Measurements from ENCODE around the gene DLD. TPM values are rescaled to one million over a fixed set of nuclear protein-coding genes. Genes with fewer than 3 reads are reported as not detected.
A peak's percentile ranks its signal among the peaks of the same experiment; 100 is the strongest.

Gene DLD
- total RNA-seq, 1 donor from 2014 or later, result 19.2 TPM

DNA sequence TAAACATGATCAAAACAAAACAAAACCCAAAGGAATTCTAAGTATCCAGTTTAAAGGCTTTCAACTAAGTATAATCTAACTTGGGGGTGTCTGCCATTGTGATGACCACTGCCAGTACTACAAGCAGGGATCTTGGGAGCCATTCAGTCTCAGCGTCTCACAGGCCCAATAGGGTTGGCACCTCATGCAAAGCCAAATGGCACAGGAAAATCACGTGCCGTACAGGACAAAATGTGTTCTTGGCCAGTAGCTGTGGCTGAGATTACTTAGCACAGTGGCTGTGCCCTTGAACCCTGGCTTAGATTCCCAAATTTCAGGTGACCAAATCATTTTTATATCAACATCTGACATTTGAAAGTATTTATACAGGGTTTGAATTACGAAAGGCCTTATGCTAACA lies 50.0 kb downstream of the DLD start:
- Histone ChIP-seq H3K36me3 (peaks cover 0 to 49% of the 10 kb centered on the region in 2 donors), H3K27me3 (no peaks in the 10 kb centered on the region), H3K9me3 (no peaks in the 10 kb centered on the region), H3K4me3 (no peak overlapping the region), H3K27ac (peak overlapping the region; percentile 57 to 88), H3K4me1 (peaks cover 13 to 24% of the 10 kb centered on the region in 2 donors)
- TF ChIP-seq, protein P1, sequence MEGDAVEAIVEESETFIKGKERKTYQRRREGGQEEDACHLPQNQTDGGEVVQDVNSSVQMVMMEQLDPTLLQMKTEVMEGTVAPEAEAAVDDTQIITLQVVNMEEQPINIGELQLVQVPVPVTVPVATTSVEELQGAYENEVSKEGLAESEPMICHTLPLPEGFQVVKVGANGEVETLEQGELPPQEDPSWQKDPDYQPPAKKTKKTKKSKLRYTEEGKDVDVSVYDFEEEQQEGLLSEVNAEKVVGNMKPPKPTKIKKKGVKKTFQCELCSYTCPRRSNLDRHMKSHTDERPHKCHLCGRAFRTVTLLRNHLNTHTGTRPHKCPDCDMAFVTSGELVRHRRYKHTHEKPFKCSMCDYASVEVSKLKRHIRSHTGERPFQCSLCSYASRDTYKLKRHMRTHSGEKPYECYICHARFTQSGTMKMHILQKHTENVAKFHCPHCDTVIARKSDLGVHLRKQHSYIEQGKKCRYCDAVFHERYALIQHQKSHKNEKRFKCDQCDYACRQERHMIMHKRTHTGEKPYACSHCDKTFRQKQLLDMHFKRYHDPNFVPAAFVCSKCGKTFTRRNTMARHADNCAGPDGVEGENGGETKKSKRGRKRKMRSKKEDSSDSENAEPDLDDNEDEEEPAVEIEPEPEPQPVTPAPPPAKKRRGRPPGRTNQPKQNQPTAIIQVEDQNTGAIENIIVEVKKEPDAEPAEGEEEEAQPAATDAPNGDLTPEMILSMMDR (IDR thresholded peaks at IDR 0.05), result no peak
- DNase-seq (ENCODE audit: low spot score in 2 of 2), result no peak
- intact Hi-C loops (cut with DNase I), result loop anchor here (10.0 kb wide), 2 partner anchors 154 to 346 kb away; no protein-coding TSS in a partner anchor

DNA sequence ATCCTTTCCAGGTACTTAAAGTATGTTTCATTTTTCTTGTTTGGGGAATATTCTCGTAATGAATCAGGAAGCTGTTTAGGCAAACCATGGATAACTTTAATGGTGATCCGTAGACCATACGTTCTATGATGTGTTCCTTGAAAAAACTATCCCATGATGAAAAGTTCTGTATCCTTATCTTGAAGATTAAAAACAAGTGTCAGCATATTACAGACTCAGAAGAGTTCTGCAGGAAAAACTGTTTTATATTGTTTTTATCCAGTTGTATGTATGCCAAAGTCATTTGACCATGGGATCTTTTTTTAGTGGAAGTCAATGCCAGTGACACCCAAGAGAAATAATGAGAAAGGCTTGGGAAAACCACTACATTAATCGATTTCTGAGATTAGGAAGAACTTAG lies 52.0 kb downstream of the DLD start:
- TF ChIP-seq, protein P1 (IDR thresholded peaks at IDR 0.05), result no peak
- intact Hi-C loops (cut with DNase I), result loop anchor here (10.0 kb wide), 2 partner anchors 152 to 348 kb away; no protein-coding TSS in a partner anchor

DNA sequence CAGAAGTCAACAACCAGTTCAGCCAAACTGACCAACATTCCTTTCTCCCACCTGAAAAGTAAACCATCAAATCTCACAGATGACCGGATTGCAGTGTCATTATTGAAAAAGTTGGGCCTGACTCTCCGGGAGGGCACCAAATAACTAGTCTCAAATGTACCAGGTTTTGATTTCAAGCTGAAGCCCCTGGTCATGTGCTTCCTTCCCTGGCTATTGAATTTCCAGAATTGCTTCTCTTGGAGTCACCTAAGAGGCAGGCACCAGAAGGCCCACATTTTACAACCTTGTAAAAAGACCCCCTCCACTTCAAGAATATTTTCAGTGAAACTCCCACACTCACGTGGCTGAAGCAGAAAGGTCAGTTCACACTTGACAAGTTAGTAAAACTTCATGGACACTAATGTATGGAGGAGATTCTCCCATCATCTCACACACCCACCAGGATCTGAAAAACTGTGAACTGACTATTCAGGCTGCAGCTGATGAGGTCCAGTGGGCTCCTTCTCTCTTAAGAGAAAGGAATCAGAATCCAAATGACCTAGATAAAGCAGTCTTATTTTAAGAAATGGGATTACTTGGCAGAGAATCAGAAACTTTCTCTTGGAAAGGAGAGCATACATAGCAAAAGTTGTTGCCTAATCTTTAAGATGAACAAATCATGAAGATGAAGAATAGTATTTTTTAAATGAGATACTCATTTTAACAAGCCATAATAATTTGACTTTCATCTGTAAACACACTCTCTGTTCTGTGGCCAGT lies 53.6 kb downstream of the DLD start:
- intact Hi-C loops (cut with DNase I), result loop anchor here (10.0 kb wide), 2 partner anchors 150 to 350 kb away; no protein-coding TSS in a partner anchor
- H3K4me1 ChIP-seq, result peaks cover 13 to 33% of the 10 kb centered on the region in 2 donors
- no peak overlapping the region for H3K27ac ChIP-seq

More for the DNA sequence above, 52.0 kb downstream of the DLD start:
- H3K36me3 ChIP-seq, result peaks cover 0 to 40% of the 10 kb centered on the region in 2 donors
- DNase-seq (ENCODE audit: low spot score in 2 of 2), result no peak
- peaks cover 13 to 34% of the 10 kb centered on the region in 2 donors for H3K4me1 ChIP-seq
- H3K27me3 ChIP-seq, result no peaks in the 10 kb centered on the region
- H3K9me3 ChIP-seq, result no peaks in the 10 kb centered on the region
- no peak overlapping the region for H3K4me3 ChIP-seq
- H3K27ac ChIP-seq, result no peak overlapping the region

DNA sequence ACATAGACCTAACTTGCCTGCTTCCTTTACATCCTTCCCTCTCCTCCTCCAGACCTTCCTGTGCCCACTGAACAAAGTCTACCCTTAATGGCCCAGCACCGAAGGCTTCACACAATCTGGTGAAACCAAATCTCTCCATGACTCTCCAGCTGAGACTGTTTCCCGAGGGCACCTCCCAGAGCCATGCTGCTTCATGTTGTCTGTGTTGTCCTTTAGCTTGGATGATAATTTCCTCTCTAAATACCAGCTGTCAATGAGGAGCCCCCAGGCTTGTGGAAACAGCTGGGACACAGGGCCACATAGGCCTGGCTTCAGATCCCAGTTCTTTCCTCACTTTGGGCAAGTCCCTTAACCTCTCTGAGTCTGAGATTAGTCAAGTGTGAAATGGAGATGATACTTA lies 54.3 kb downstream of the DLD start:
- no peak for DNase-seq (ENCODE audit: low spot score in 2 of 2)
- no peak overlapping the region for H3K4me3 ChIP-seq
- intact Hi-C loops (cut with DNase I), result loop anchor here (10.0 kb wide), 2 partner anchors 149 to 351 kb away; no protein-coding TSS in a partner anchor
- no peaks in the 10 kb centered on the region for H3K9me3 ChIP-seq
- H3K27me3 ChIP-seq, result no peaks in the 10 kb centered on the region
- TF ChIP-seq, protein P1 (IDR thresholded peaks at IDR 0.05), result no peak
- peaks cover 8 to 34% of the 10 kb centered on the region in 2 donors for H3K4me1 ChIP-seq
- H3K27ac ChIP-seq, result peak overlapping the region in 1 of 2 donors; percentile 12
- peaks cover 0 to 42% of the 10 kb centered on the region in 2 donors for H3K36me3 ChIP-seq

More for the DNA sequence above, 53.6 kb downstream of the DLD start:
- Histone ChIP-seq H3K9me3 (no peaks in the 10 kb centered on the region), H3K27me3 (no peaks in the 10 kb centered on the region), H3K36me3 (peaks cover 0 to 40% of the 10 kb centered on the region in 2 donors), H3K4me3 (no peak overlapping the region)
- no peak for DNase-seq (ENCODE audit: low spot score in 2 of 2)
- TF ChIP-seq, protein P1 (IDR thresholded peaks at IDR 0.05), result no peak

DNA sequence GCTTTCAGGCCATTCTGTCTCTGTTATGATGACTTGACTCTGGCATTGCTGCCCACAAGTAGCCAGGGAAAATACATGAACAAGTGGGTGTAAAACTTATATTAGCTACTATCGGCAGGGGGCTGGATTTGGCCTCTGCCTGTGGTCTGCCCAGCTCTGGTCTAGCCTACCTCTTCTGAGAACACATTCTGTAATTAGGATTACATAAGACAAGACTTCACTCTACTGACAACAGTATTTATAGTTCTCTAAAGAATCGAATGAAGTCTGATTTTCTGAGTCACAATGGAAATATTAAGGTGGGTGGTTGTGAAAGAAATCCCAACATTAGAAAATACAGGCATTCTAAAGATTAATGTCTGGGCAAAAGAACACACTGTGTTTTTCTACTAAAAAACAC lies 55.5 kb downstream of the DLD start:
- Histone ChIP-seq H3K9me3 (no peaks in the 10 kb centered on the region), H3K36me3 (peaks cover 3 to 45% of the 10 kb centered on the region in 2 donors), H3K4me1 (peaks cover 8 to 31% of the 10 kb centered on the region in 2 donors), H3K27ac (peak overlapping the region; percentile 29 to 74), H3K4me3 (no peak overlapping the region), H3K27me3 (no peaks in the 10 kb centered on the region)
- intact Hi-C loops (cut with DNase I), result loop anchor here (2.0 to 10.0 kb wide), 3 partner anchors 18 to 352 kb away; no protein-coding TSS in a partner anchor
- no peak for DNase-seq (ENCODE audit: low spot score in 2 of 2)
- TF ChIP-seq, protein P1 (IDR thresholded peaks at IDR 0.05), result no peak
